Upper lobe of left lung (tissue), 4 donors: ENCODE measurements around the gene PCDHA5.
"Not testable (repeated sequence)": the region's sequence is repeated elsewhere in the genome, so short reads cannot be mapped to it uniquely, and the experiment has no call there.

ENCODE experiments used
- EP300 ChIP-seq, 4 donors: sonication (generic); formaldehyde crosslinking; IDR thresholded peaks; one replicate each; pipeline ENCODE4 v1.5.1; 2017; ENCODE audit warnings: antibody characterized with exemption in 4 of 4, control low read depth in 2 of 4
- POLR2A ChIP-seq, 4 donors: fragments of 450-650 bp; IDR thresholded peaks; one replicate each; pipeline ENCODE4 v1.5.1; 2016 to 2017; ENCODE audit warnings: antibody characterized with exemption in 4 of 4, mild to moderate bottlenecking in 2 of 4
- POLR2AphosphoS5 ChIP-seq, 2 donors: sonication (generic); formaldehyde crosslinking; IDR thresholded peaks; one replicate each; pipeline ENCODE4 v1.5.1; 2017; ENCODE audit warnings: antibody characterized with exemption in 2 of 2
- TF ChIP-seq, protein P1 (sequence below), 6 experiments: fragments of 450-650 bp in 4 of 6; fragments of 200-600 bp in 2 of 6; sonication (generic) in 2 of 6; IDR thresholded peaks; one replicate each; pipeline ENCODE4 v1.5.1; 2016 to 2019; ENCODE audit warnings: antibody characterized with exemption in 6 of 6

DNA sequence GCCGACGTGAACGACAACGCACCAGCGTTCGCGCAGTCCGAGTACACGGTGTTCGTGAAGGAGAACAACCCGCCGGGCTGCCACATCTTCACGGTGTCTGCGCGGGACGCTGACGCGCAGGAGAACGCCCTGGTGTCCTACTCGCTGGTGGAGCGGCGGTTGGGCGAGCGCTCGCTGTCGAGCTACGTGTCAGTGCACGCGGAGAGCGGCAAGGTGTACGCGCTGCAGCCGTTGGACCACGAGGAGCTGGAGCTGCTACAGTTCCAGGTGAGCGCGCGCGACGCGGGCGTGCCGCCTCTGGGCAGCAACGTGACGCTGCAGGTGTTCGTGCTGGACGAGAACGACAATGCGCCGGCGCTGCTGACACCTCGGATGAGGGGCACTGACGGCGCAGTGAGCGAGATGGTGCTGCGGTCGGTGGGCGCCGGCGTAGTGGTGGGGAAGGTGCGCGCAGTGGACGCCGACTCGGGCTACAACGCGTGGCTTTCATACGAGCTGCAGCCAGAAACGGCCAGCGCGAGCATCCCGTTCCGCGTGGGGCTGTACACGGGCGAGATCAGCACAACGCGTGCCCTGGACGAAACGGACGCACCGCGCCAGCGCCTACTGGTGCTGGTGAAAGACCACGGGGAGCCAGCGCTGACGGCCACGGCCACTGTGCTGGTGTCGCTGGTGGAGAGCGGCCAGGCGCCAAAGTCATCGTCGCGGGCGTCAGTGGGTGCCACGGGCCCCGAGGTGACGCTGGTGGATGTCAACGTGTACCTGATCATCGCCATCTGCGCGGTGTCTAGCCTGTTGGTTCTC lies 28.6 kb downstream of the PCDHA5 start:
- TF ChIP-seq POLR2AphosphoS5, POLR2A, EP300 (IDR thresholded peaks at IDR 0.05): not testable (repeated sequence)
- TF ChIP-seq, protein P1, sequence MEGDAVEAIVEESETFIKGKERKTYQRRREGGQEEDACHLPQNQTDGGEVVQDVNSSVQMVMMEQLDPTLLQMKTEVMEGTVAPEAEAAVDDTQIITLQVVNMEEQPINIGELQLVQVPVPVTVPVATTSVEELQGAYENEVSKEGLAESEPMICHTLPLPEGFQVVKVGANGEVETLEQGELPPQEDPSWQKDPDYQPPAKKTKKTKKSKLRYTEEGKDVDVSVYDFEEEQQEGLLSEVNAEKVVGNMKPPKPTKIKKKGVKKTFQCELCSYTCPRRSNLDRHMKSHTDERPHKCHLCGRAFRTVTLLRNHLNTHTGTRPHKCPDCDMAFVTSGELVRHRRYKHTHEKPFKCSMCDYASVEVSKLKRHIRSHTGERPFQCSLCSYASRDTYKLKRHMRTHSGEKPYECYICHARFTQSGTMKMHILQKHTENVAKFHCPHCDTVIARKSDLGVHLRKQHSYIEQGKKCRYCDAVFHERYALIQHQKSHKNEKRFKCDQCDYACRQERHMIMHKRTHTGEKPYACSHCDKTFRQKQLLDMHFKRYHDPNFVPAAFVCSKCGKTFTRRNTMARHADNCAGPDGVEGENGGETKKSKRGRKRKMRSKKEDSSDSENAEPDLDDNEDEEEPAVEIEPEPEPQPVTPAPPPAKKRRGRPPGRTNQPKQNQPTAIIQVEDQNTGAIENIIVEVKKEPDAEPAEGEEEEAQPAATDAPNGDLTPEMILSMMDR (IDR thresholded peaks at IDR 0.05), result not testable (repeated sequence)
